ENCODE data around the gene MKS1.

Gene MKS1

DNA sequence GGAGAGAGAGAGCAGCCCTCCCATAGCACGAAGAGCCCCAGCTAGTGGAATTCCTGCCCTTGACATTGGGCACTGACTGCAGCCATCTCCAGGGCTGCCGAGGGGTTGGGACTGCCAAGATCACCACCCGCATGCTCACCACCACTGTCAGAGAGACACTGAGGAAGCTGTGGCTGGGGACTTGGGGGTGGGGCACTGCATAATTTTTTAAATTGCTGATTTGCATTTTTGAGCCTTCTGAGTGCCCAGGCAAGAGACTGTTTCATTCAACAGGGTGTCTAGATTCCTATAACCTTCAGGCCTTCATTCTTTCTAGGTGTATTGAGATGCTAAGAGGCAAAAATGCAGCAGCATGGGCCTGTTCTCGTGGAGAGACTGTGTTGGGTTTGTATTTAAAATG, 35.5 kb downstream of the MKS1 start:
- no peak for TF ChIP-seq EZH2phosphoT487 (IDR thresholded peaks at IDR 0.05; ENCODE audit: borderline replicate concordance)
- TF ChIP-seq, protein P1, sequence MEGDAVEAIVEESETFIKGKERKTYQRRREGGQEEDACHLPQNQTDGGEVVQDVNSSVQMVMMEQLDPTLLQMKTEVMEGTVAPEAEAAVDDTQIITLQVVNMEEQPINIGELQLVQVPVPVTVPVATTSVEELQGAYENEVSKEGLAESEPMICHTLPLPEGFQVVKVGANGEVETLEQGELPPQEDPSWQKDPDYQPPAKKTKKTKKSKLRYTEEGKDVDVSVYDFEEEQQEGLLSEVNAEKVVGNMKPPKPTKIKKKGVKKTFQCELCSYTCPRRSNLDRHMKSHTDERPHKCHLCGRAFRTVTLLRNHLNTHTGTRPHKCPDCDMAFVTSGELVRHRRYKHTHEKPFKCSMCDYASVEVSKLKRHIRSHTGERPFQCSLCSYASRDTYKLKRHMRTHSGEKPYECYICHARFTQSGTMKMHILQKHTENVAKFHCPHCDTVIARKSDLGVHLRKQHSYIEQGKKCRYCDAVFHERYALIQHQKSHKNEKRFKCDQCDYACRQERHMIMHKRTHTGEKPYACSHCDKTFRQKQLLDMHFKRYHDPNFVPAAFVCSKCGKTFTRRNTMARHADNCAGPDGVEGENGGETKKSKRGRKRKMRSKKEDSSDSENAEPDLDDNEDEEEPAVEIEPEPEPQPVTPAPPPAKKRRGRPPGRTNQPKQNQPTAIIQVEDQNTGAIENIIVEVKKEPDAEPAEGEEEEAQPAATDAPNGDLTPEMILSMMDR (conservative IDR thresholded peaks at IDR 0.05; ENCODE audit: low read length): no peak
- no peaks in the 10 kb centered on the region for H3F3A ChIP-seq (ENCODE audit: low read depth)
- no peaks in the 10 kb centered on the region for H3K36me3 ChIP-seq (ENCODE audit: insufficient read depth, low read length)
- no peaks in the 10 kb centered on the region for H3K9me2 ChIP-seq (replicated peaks; ENCODE audit: low read depth, low read length)
- H3K9ac ChIP-seq (ENCODE audit: low read depth, low read length, poor library complexity, severe bottlenecking): no peak overlapping the region
- H2AFZ ChIP-seq (ENCODE audit: low read length): no peak overlapping the region
- no peaks in the 10 kb centered on the region for H3K79me2 ChIP-seq (ENCODE audit: insufficient read depth, low read length)
- no peak overlapping the region for H3K4me3 ChIP-seq (ENCODE audit: low read length, poor library complexity, severe bottlenecking)
- no peaks in the 10 kb centered on the region for H3K4me1 ChIP-seq (ENCODE audit: insufficient read depth, low read length, poor library complexity, severe bottlenecking)
- no peaks in the 10 kb centered on the region for H4K20me1 ChIP-seq (ENCODE audit: insufficient read depth, low read length, poor library complexity, severe bottlenecking)
- no peaks in the 10 kb centered on the region for H3K9me3 ChIP-seq (ENCODE audit: insufficient read depth, low read depth, low read length)
- H3K4me2 ChIP-seq (ENCODE audit: low read depth, low read length, poor library complexity, severe bottlenecking): no peak overlapping the region
- H3K27me3 ChIP-seq (ENCODE audit: insufficient read depth, low read length, poor library complexity, severe bottlenecking): no peaks in the 10 kb centered on the region

DNA sequence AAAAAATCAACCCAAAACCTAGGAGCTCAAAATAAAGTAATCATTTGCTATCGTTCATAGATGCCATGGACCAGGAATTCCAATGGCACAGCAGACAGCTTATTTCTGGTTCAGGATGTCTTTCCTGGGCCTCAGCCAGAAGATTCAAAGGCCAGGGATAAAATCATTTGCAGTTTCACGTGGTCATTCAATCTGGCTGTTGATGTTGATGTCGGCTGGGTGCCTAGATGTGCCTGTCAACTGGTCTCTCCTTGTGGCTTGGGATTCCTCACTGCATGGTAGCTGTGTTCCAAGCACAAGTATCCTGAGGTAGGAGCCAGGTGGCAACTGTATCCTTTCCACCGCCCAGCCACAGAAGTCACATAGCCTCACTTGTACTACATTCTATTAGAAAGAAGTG, 37.3 kb downstream of the MKS1 start:
- no peaks in the 10 kb centered on the region for H3K9me3 ChIP-seq (ENCODE audit: insufficient read depth, low read depth, low read length)
- H3K9ac ChIP-seq (ENCODE audit: low read depth, low read length, poor library complexity, severe bottlenecking): no peak overlapping the region
- H3F3A ChIP-seq (ENCODE audit: low read depth): no peaks in the 10 kb centered on the region
- no peaks in the 10 kb centered on the region for H3K4me1 ChIP-seq (ENCODE audit: insufficient read depth, low read length, poor library complexity, severe bottlenecking)
- H3K4me2 ChIP-seq (ENCODE audit: low read depth, low read length, poor library complexity, severe bottlenecking): no peak overlapping the region
- no peaks in the 10 kb centered on the region for H4K20me1 ChIP-seq (ENCODE audit: insufficient read depth, low read length, poor library complexity, severe bottlenecking)
- no peak overlapping the region for H3K4me3 ChIP-seq (ENCODE audit: low read length, poor library complexity, severe bottlenecking)
- no peaks in the 10 kb centered on the region for H3K79me2 ChIP-seq (ENCODE audit: insufficient read depth, low read length)
- H3K9me2 ChIP-seq (replicated peaks; ENCODE audit: low read depth, low read length): no peaks in the 10 kb centered on the region
- H3K36me3 ChIP-seq (ENCODE audit: insufficient read depth, low read length): no peaks in the 10 kb centered on the region
- no peak overlapping the region for H2AFZ ChIP-seq (ENCODE audit: low read length)
- TF ChIP-seq, protein P1 (conservative IDR thresholded peaks at IDR 0.05; ENCODE audit: low read length): no peak
- TF ChIP-seq EZH2phosphoT487 (IDR thresholded peaks at IDR 0.05; ENCODE audit: borderline replicate concordance): no peak
- no peaks in the 10 kb centered on the region for H3K27me3 ChIP-seq (ENCODE audit: insufficient read depth, low read length, poor library complexity, severe bottlenecking)

DNA sequence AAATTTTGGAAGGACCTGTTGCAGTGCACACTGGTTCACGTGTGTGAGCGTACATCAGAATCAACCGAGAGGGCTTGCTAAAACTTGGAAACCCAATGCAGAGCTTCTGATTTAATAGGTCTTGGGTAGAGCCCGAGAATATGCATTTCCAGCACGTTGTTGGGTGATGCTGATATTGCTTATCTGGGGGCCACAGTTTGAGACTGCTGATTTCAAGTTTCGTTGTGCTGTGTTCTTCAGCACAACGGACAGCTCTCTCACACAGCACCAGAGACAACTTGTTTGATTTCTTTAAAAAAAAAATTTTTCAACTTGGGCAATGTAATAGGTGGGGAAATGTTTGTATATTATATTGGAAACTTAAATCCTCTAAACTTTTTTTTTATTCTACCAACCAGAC, 42.9 kb downstream of the MKS1 start:
- no peak overlapping the region for H3K4me2 ChIP-seq (ENCODE audit: low read depth, low read length, poor library complexity, severe bottlenecking)
- H3F3A ChIP-seq (ENCODE audit: low read depth): no peaks in the 10 kb centered on the region
- H3K9me3 ChIP-seq (ENCODE audit: insufficient read depth, low read depth, low read length): no peaks in the 10 kb centered on the region
- no peaks in the 10 kb centered on the region for H3K36me3 ChIP-seq (ENCODE audit: insufficient read depth, low read length)
- no peaks in the 10 kb centered on the region for H3K9me2 ChIP-seq (replicated peaks; ENCODE audit: low read depth, low read length)
- TF ChIP-seq EZH2phosphoT487 (IDR thresholded peaks at IDR 0.05; ENCODE audit: borderline replicate concordance): no peak
- TF ChIP-seq, protein P1 (conservative IDR thresholded peaks at IDR 0.05; ENCODE audit: low read length): no peak
- no peak overlapping the region for H3K4me3 ChIP-seq (ENCODE audit: low read length, poor library complexity, severe bottlenecking)
- H3K9ac ChIP-seq (ENCODE audit: low read depth, low read length, poor library complexity, severe bottlenecking): no peak overlapping the region
- no peaks in the 10 kb centered on the region for H3K4me1 ChIP-seq (ENCODE audit: insufficient read depth, low read length, poor library complexity, severe bottlenecking)
- no peaks in the 10 kb centered on the region for H4K20me1 ChIP-seq (ENCODE audit: insufficient read depth, low read length, poor library complexity, severe bottlenecking)
- H2AFZ ChIP-seq (ENCODE audit: low read length): no peak overlapping the region
- no peaks in the 10 kb centered on the region for H3K27me3 ChIP-seq (ENCODE audit: insufficient read depth, low read length, poor library complexity, severe bottlenecking)
- no peaks in the 10 kb centered on the region for H3K79me2 ChIP-seq (ENCODE audit: insufficient read depth, low read length)
